ENCODE results near the gene PLD3.

PLD3 gene

GRCh38 chr19:40422748-40423566 is 74.5 kb downstream of the PLD3 start:
- Histone ChIP-seq H3K27ac (no peak overlapping the region), H3K9me3 (ENCODE audit: severe bottlenecking) (no peaks in the 10 kb centered on the region), H3K36me3 (0 out of 2 replicates have a peak, but pooled peaks cover 3% of the 10 kb centered on the region), H3K27me3 (ENCODE audit: insufficient read depth, low read depth, severe bottlenecking) (no peaks in the 10 kb centered on the region), H3K4me3 (ENCODE audit: low read depth, low read length) (no peak overlapping the region)
- TF ChIP-seq CTCF (IDR thresholded peaks at IDR 0.05; ENCODE audit: low read depth, low read length): no peak
- DNase-seq: no peak

GRCh38 chr19:40423938-40424337 is 75.4 kb downstream of the PLD3 start:
- DNase-seq: no peak
- H3K36me3 ChIP-seq: 0 out of 2 replicates have a peak, but pooled peaks cover 3% of the 10 kb centered on the region
- no peak overlapping the region for H3K4me3 ChIP-seq (ENCODE audit: low read depth, low read length)
- H3K27me3 ChIP-seq (ENCODE audit: insufficient read depth, low read depth, severe bottlenecking): no peaks in the 10 kb centered on the region
- no peaks in the 10 kb centered on the region for H3K9me3 ChIP-seq (ENCODE audit: severe bottlenecking)
- no peak overlapping the region for H3K27ac ChIP-seq
- TF ChIP-seq CTCF (IDR thresholded peaks at IDR 0.05; ENCODE audit: low read depth, low read length): no peak

- peak overlapping the region; percentile 88 for H3K4me3 ChIP-seq (ENCODE audit: low read depth, low read length)
- DNase-seq: no peak
- H3K27me3 ChIP-seq (ENCODE audit: insufficient read depth, low read depth, severe bottlenecking): no peaks in the 10 kb centered on the region
- H3K36me3 ChIP-seq: 0 out of 2 replicates have a peak, but pooled peaks cover 3% of the 10 kb centered on the region
- TF ChIP-seq CTCF (IDR thresholded peaks at IDR 0.05; ENCODE audit: low read depth, low read length): no peak
- no peaks in the 10 kb centered on the region for H3K9me3 ChIP-seq (ENCODE audit: severe bottlenecking)
- peak overlapping the region; percentile 95 for H3K27ac ChIP-seq
Measured at GRCh38 chr19:40424637-40425449, 76.3 kb downstream of the PLD3 start.

GRCh38 chr19:40425450-40426287 is 77.2 kb downstream of the PLD3 start, which contains the start of gene SERTAD1:
Gene SERTAD1 (minus strand): TSS chr19:40425992. CDS start chr19:40423546, 2,446 bp downstream.
- TF ChIP-seq CTCF (IDR thresholded peaks at IDR 0.05; ENCODE audit: low read depth, low read length): peak; percentile 58
- H3K27me3 ChIP-seq (ENCODE audit: insufficient read depth, low read depth, severe bottlenecking): no peaks in the 10 kb centered on the region
- no peaks in the 10 kb centered on the region for H3K9me3 ChIP-seq (ENCODE audit: severe bottlenecking)
- peak; percentile 100 for DNase-seq
- H3K36me3 ChIP-seq: 0 out of 2 replicates have a peak, but pooled peaks cover 3% of the 10 kb centered on the region
- peak within 1 kb of the TSS; percentile 88 for H3K4me3 ChIP-seq (ENCODE audit: low read depth, low read length)
- H3K27ac ChIP-seq: peak within 1 kb of the TSS; percentile 95

Measured in WERI-Rb-1 (cell line).